ENCODE data around the gene KLF3.

Gene KLF3

DNA sequence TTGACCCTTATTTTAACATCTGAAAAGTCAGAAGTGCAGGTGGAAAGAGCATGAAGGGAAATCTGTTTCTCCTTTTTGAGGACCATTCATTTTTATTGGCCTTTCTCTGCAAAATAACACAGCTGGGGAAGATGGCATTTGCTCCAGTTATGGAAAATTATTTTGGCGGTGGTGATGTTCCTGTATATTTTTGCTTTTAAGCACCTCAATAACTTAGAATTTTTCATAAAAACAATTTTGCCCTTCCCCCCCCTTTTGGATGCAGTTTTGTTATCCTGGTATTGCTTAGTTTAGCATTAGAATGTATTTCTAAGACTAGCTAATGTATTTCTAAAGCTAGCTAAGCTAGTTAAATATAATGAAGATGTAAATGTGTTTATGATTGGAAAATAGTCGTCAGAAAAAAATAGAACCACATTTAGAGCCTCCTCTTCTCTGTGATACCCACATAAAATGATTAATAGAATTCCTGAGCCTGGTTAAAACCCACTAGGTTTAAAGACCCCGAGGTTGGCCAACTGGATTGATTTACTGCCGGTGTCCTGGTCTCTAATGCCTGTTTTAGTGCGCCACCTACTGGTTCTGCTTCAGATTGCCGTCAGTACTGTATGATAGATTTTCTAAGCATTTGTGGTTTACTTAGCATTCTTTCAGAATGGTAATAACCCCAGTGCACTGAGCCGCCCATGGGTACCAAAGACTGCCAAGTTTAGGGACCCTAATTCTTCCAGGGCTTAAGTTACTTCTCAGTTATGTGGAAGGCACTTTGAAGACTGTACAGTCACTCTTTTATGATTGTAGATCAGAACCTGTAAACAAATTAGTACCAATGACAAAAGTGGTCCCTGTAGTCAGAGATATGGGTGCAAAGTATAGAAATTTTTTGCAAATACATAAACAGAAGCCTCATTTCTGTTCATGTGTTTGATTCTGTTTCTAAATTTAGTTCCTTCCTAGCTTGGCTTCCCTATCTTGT, 11.4 kb downstream of the KLF3 start:
- DNase-seq = peak; percentile 53

DNA sequence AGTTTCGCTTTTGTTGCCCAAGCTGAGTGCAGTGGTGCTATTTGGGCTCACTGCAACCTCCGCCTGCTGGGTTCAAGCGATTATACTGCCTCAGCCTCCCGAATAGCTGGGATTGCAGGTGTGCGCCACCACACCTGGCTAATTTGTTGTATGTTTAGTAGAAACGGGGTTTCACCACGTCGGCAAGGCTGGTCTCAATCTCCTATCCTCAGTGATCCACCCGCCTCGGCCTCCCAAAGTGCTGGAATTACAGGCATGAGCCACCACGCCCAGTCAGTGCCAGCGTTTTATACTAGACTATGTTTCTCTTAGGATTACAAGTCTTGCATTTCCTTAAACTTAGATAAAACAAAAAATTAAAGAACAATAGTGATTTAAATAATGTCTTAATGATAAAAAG, 13.0 kb downstream of the KLF3 start:
- DNase-seq = no peak

DNA sequence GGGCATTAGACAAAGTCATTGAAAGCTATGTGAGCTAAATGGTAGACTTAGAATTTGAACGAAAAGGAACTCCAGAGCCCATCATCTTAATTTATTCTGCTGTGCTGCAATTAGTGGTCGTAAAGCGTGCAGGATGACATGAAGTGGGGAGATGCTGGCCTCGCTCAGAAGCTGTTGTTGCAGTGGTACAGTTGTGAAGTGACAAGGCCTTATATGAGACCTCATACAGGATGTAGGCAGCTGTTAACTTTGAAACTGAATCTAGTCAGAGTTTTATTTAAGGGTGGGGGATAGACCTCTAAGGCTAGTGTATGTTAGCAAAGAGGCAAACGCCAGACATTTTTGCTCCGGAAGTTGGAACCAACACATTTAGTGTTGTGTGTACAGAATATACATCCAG, 13.4 kb downstream of the KLF3 start:
- no peak for DNase-seq

DNA sequence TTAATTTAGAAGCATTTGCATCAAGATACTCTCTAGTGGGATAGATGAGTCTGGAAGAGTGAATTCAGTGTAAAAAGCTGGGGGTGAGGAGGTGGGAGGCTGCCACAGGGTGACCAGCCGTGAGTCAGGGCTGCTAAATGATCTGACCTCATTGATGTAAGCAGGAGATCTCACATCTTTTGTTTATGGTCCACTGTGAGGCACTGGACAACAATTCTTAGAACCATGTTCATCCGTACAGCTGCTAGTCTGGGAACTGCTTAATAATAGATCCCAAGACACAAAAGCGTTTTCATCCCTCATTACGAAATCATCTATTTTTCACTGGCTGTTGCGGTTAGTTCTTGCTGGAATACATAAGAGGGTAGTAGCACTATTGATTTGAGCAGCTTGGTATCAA, 14.1 kb downstream of the KLF3 start:
- no peak for DNase-seq

DNA sequence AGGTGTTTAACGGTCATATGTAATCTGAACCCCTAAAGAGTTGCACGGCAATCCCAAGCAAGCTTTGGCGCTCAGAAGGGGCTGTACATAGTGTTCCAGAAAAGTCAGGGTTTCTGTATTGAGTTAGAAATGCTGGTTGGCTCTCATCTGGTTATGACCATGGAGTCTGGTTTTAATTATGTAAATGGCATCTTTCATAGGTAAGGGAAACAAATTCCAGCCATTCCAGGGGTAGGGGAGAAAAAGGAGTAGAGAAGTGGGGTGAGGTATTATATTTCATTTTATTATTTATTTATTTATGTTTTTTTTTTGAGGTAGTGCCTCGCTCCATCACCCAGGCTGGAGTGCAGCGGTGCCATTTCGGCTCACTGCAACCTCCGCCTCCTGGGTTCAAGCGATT, 15.9 kb downstream of the KLF3 start:
- DNase-seq = no peak

DNA sequence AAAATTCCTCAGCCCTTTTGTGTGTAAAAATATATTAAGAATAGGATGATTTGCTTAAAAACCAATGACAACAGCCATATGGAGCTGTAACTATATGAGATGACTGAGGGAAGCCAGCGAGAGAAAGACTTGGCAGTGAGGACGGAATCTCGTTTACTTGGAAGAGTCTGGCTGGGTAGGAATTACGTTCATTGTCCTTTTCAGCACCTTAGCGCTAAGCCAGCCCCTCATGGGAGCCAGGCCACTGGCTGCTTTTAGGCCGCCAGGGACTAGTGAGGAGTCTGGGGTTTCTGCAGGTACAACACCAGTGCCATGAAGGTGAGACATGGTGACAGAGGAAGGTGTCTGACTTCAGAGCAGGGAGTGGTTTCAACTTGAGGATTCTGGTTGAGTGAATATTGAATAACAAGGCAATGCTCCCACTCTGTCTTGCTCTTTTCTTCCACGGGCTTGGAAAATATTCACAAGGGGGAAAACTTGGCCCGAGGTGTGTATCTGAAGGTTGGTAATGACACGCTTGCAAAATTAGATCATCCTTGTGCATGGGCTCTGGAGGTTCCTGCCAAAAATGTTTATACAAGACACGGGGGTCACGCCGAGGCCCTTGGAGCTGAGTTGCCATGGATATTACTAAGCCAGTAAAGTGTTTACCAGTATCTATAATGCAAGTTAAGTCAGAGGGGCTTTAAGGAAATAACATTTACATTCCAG, 17.4 kb downstream of the KLF3 start:
- DNase-seq = no peak

DNA sequence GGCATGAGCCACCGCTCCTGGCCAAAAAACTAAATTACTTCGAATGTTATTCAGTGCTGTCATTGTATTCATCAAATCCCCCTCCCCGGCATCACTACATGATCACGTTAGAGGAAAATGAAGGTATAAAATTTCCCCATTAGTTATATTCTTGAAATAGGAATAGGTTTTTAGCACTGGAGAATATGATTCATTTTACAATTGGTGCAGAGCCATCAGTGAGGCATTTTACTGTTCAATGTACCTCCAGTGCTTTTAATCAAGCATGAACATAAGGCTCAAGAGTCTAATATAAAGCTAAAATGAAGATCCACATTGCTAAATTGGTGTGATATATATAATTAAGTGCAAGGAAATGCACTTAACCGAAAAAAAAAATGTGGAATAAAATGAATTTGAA, 18.3 kb downstream of the KLF3 start:
- no peak for DNase-seq

DNA sequence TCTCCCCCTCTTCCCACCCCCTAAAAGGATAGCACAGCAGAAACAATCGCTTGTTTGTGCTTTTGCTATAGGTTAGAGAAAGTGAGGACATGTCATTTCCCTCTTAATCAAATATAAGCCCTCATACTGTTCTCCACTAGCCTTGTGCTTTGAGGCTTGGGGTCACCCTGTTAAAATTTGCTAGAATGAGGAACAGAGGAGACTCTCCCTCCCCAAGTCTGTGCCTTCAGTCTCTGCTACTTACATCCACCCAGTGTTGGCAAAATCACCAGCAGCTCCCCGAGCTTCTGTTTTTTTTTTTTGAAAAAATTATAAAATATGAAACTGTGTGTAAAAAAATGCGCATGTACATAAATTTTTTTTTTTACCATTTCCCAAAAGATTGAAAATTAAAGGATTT, 19.3 kb downstream of the KLF3 start:
- no peak for DNase-seq

DNA sequence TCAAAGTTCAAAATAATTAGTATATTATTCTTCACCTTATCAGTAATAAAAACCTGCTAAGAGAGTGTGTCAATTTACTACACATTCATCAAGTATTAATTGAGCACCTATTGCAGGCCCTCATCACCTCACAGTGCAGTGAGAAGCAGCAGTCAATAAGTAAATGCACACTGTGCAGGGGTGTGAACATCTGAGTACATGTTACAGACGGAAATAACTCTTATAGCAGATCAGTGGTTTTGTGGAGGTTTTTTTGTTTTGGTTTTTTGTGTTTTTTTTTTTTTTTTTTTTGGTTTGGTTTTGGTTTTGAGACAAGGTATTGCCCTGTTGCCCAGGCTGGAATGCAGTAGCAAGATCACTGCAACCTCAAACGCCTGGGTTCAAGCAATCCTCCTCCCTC, 20.3 kb downstream of the KLF3 start:
- no peak for DNase-seq

DNA sequence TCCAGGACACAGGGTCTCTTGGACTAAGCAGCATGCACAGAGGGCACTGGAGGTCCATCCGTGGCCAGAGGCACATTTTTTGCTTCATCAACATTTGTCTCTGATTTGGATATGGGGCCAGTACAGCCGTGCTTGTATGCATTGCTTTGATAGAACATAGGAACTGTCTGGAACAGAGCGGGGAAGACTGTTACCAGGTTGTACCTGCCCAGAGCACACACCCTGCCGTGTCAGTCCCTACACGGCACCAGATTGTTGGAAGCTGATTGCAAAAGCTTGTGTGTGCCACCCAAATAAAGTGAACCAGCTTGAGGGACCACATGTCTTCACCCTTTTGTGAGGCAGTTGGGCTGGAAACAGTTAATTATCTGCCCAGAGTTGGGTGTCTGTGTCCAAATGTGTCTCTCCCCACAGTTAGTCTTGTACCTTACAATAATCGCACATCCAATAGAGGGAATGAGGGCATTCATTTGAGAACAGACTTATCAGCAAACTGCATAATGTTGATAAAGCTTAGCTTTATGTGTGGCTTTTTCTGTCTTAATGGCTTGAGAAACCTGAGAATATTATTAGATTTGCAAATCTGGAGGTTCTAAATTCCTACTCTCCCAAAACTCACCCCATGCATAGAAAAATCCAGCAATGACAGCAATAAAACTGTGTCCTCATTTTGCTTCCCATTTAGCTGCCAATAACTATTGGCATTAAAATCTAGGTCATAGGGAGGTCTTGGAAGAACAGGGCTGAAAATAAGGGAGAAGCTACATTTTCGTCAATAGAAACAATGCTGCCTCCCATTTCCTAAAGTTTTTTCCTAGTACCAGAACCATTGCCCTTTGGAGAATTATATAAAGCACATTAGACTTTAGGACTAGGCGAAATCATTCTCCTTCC, 21.2 kb downstream of the KLF3 start:
- no peak for DNase-seq

DNA sequence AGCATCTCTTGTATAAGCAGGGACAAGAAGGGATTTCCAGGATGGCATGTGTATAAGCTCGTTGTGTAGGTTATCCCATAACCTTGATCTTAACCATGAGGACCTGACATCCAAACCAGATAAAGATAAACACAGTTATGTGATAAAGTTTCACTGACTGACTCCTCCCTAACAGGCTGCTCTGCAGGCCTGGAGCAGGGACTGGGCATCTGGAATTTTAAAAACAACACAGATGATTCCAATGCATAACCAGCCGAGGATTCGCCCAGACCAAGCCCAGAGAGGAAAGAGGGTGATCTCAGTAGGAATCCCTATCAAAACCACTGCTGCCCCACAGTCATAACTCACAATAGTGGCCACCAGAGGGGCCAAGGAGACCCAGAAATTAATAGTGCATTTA, 22.7 kb downstream of the KLF3 start:
- no peak for DNase-seq

DNA sequence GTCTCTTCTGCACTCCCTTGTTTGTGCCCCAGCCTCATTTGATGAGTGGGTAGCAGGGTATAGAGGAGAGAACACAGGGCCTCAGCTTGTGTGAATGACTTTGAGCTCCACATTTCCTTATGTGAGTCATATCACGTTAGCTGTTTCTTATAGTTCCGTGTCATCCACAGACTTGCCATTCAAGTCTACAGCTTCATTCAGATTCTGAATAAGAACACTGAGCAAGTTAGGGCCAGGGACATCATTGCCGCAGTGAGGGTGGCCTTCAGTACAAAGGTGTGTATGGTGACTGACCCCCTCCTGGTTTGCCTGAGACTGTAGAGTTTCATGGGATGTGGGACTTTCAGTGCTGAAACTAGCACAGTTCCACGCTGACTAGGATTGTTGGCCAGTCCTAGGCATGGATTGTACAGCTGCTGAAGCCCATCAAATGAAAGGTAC, 23.6 kb downstream of the KLF3 start:
- DNase-seq = no peak

DNA sequence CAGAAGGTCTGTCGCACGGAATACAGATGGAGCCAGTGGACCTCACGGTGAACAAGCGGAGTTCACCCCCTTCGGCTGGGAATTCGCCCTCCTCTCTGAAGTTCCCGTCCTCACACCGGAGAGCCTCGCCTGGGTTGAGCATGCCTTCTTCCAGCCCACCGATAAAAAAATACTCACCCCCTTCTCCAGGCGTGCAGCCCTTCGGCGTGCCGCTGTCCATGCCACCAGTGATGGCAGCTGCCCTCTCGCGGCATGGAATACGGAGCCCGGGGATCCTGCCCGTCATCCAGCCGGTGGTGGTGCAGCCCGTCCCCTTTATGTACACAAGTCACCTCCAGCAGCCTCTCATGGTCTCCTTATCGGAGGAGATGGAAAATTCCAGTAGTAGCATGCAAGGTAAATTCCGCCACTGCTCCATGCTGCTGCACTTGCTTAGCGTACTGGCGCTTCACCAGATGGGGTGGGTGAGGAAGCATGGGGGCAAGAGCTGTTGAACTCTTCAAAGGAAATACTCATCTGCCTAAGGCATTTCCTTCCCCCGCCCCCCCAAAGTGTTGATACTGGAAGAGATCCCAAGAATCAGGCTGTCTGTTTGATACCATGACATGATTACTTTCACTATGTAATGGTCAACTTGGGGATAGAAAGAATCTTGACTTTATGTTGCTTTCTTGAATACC, 24.8 kb downstream of the KLF3 start:
- no peak for DNase-seq

DNA sequence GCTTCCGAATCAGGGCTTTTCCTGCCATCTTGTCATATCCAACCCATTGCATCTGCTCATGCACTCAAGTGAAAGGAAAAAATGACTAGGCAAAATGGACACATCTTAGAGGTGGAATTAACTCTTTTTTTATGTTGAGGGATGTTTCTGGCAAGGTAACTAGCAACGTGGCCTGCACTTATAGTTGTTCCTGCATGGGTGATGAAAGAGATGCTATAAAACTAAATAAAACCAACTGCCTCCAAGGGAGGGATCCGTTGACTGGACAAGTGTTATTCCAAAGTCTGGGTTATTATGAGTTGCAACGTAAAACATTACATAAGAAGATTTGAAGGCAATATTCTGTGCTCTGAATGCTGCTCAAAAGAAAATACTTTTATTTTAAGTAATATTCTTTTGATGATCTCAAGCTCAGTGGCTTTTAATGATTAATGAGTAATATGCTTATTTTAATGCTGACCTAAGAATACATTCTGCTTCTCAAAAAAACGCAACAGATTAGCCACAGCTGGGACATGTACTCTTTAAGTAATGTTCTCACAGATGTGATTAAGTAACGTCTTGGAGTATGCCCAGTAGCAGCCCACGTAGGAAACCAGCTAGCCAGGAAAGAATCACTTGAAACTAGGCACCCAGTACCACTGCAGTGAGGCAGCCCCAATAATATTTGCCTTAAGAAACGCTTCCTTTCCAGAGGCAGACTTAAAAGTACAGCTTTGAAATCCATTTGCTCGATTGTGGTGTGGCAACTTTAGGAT, 27.4 kb downstream of the KLF3 start:
- DNase-seq = no peak

DNA sequence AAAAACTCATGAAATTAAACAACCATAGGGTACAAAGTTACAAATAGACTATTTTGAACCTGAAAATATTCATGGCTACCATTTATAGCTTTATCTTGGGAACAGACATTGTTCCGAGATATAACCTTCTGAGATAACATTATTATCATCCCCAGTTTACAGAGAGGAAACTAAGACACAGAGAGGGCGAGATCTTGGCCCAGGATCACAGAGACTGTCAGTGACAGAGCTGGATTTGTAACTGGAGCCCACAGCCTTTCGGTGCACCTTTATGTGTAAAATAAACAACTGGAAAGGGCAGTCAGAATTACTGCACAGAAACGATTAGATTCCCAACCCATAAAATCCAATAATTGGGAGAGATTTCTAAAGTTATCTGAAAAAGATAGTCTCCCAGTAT, 28.4 kb downstream of the KLF3 start:
- no peak for DNase-seq

DNA sequence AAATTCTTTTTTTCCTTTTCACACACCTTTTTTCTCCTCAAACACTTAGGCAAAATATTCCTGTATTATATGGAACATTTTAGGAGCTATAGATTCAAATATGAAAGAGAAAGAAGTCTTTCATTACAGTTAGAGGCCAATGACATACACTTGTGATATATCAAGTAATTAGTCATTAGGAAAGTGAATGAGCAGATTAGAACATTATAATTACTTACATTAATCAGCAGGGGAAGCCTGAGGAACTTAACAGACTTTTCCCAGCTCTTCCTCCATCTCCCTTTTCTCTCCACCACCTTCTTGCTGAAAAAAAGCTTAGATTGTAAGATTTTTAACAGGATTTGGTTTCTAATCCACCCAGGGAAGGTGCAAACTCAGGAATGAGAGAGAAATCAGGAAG, 29.6 kb downstream of the KLF3 start:
- no peak for DNase-seq

DNA sequence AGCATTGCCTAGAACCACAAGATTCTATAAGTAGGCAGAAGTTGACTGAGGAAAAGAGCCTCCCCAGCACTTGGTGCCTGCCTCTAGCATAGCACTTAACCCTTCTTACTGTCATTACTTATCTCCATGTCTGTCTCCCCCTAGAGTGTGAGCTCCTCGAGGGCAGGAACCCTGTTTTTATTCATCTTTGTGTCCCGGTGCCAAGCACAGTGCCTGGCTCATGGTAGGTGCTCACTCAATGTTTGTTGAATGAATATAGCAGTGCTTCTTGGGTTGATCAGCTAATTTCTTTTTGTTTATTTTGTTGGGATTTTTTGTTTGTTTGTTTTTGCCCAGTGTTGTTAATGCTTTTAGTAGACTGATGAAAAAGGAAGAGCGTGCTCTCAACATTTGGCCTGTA, 30.3 kb downstream of the KLF3 start:
- DNase-seq = no peak

DNA sequence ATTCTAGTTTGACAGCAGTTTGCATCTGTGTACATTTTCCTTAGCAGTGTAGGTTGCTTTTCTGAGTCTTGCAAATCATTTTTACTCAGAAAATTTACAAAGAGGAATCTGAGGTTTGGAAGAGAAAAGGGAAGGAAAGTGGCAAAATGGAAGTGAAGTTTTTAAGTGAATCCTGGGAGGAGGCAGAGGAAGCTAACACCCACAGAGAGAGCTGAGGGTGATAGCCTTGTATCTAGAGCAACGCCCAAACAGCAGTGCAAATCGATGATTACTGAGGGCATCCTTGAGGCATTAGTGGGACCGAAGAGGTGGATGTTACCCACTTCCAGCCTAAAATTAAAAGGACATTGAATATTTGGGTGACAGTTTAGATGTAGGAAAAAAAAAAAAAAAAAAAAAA, 31.8 kb downstream of the KLF3 start:
- DNase-seq = no peak

DNA sequence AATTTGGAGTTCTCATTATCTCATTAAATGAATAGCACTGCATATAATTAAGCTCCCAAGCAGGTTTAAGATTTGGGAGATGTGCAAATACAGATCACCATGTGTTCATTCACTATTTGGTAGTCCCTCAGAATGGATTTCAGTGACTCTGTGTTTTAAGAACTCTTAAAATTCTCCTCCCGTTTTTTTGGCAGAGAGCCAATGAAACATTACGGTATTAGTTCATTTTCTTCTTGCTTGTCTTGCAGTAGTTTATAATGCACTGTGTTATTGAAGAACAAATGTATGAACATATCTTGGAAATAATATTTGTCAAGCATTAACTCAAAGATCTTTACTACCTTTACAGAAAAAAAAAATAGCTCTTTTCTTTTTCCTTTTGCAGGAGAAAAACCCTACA, 32.7 kb downstream of the KLF3 start:
- DNase-seq = no peak

DNA sequence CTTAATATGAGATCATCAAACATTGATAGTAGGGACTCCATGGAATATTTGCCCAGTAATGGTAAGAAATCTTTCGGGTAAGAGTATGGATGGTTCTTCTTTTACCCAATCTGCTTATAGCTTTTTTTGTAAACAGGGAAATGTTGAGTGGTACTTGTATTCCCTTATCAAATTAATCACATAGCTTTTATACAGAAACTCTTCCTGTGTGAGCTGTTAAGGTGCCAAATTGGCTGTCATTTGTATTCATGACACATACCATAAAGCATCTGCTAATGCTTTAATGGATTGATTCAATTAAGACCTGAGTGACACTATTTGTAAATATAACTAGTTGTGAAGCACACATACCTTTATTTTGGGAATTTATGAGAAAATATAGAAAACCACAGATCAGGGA, 34.2 kb downstream of the KLF3 start:
- DNase-seq = no peak

DNA sequence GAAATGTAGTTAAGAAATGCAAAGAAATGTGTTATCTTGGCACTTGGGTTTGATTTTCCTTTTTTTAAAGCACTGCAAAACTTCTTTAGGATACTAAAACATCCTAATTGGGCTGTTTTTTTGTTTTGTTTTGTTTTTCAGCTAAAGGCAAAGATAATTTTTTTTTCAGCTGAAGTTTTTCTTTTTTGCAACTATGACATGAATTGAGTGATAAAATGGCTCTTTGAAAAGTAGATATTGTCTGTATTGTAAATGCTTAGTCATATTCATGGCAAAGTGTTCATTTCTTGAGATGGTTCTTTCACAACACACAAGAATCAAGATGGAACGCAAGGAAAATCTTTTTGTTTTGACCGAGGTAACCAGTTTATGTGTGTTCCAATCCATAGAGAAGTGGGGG, 35.1 kb downstream of the KLF3 start:
- DNase-seq = no peak

DNA sequence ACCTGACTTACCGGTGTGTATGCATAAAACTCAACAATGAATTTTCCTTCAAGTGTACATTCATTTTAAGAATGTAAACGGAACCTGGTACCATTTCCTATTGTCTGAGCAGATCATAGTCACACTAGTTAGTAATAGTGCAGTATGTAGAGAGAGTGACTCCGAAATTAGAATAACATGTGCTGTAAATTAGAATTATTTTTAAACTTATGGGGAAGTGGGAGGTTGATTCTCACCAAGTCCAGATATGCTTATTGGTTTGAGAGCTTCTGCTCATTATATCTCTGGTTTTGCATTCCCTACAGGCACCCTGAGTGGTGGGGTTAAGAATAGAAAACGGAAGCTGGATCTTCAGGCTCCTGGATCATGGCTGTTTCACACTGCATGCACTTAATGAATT, 39.6 kb downstream of the KLF3 start:
- DNase-seq = no peak
